Activated CD4-positive, alpha-beta T cell treated with anti-CD3 and anti-CD28 coated beads, Interleukin-2, amount 50 U/mL, for 1 hour (primary cell): ENCODE measurements around the gene KNSTRN.
A peak's percentile ranks its signal among the peaks of the same experiment; 100 is the strongest.

Experiments
- DNase-seq: peaks from one replicate; pipeline ENCODE4 v3.0.0-alpha.2; 2020

The KNSTRN gene, protein sequence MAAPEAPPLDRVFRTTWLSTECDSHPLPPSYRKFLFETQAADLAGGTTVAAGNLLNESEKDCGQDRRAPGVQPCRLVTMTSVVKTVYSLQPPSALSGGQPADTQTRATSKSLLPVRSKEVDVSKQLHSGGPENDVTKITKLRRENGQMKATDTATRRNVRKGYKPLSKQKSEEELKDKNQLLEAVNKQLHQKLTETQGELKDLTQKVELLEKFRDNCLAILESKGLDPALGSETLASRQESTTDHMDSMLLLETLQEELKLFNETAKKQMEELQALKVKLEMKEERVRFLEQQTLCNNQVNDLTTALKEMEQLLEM

DNA sequence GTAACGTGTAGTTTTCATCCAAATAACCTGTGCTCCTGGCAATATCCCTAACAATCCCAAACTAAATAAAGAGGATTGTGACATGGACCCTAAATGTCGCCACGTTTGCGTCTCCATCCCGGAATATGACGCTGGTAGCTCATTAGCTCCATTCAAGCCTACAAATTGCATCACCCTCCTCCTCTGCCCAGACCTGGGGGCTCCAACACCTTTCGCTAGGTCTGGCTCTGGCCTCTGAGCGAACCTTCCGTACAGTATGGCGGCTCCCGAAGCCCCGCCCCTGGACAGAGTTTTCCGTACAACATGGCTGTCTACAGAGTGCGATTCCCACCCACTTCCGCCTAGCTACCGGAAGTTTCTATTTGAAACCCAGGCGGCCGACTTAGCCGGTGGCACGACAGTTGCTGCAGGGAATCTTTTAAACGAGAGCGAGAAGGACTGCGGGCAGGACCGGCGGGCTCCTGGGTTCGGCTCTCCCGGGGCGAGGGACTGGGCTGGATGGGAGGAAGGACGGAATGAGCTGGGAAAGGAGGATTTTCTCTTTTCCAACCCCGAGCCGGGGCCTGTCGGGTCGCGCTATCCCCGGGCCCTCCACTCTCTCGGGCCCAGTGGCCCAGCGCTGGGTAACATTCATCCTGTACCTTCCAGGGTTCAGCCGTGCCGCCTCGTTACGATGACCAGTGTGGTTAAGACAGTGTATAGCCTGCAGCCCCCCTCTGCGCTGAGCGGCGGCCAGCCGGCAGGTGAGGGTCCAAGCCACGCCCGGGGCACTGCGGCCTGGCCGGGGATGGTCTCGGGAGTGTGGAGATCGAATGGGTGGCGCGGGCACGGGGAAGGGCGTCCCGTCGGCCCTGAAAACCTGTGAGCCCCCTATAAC, at the start of gene KNSTRN:
KNSTRN (plus strand) TSS at position 142 of the 877 bp plus-strand sequence; CDS start at position 257, 115 bp downstream.
- peak; percentile 91 for DNase-seq

DNA sequence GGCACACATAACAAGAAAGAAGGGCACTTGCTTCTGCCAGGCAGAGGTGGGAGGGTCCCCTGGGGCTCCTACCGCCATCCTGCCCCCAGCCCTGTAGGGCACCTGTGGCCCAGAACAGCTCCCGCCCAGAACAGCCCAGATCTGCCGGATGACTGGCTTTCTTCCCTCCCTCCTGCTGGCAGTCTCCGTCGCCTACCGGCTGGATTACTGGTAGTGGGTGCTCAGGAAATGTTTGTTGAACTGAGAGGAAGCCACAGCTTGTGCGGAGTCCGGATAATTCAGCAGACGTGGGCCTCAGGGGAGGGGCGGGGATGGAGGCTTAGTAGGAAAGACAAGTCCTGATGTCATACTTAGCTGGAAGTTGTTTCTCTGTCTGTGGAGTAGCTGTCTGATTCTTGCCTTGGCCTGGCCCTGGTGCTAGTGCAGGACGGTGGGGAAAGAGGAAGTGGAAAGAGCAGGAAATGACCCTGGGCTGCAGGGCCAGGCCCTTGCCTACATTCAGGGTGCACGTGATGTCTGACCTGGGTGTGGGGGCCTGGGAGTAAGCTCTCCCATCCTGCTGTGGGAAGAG, 48.5 kb upstream of the KNSTRN start:
- no peak for DNase-seq

DNA sequence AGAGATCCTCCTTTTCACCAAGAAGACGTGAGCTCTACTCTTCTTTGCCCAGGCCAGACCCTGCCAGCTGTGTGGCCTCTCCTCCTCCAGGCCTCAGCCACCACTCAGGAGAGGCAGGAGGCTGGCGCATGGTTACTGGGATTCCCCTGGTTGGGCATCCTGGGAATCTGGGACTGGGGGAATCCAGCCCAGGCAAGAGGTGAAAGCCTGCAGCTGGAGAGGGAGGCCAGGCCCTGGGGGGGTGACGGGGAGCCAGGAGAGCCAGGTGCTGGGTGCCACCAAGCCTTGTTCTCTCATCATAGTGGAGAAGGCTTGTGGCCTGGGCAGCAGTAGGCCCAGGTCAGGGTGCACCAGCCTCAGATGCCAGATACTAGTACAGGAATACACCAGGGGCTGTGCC, 48.0 kb upstream of the KNSTRN start:
- no peak for DNase-seq

DNA sequence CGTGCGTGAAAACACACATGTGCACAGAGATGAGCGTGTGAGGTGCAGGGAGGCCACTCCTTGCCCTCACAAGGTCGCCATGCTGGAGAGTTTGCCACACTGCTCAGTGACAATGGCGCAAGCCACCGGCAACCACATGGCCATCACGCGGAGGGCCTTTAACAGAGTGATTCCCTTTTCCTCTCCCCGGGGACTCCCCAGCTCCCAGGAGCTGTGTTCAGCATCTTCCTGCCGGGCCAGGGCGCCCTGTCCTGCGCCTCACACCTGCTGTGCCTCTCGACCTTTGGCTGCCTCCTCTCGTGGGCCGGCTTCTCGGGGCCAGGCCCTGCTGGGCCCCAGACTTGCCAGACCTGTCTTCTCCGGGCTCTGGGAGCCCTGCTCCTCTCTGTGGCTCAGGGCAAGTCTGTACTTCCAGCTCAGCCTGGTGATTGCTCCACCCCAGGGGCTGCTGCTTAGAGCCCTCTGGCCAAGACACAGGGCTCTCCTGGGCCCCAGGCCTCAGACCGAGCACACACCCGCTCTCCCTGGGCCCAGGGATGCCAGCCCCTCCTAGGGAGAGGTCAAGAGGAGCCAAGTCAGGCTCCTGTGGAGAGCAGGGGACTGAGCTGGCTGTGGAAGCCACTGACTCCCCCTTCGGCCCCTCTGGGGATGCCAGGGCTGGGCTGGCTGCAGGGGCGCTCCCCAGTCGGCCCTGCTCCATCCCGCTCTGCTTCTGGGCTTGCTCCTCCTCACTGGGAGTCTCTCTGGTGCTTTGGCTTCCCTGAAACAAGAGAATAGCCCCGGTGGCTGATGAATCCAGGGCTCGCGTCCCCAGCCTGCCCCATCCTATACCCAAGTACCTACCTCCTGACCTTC, 47.4 kb upstream of the KNSTRN start:
- DNase-seq, result no peak

DNA sequence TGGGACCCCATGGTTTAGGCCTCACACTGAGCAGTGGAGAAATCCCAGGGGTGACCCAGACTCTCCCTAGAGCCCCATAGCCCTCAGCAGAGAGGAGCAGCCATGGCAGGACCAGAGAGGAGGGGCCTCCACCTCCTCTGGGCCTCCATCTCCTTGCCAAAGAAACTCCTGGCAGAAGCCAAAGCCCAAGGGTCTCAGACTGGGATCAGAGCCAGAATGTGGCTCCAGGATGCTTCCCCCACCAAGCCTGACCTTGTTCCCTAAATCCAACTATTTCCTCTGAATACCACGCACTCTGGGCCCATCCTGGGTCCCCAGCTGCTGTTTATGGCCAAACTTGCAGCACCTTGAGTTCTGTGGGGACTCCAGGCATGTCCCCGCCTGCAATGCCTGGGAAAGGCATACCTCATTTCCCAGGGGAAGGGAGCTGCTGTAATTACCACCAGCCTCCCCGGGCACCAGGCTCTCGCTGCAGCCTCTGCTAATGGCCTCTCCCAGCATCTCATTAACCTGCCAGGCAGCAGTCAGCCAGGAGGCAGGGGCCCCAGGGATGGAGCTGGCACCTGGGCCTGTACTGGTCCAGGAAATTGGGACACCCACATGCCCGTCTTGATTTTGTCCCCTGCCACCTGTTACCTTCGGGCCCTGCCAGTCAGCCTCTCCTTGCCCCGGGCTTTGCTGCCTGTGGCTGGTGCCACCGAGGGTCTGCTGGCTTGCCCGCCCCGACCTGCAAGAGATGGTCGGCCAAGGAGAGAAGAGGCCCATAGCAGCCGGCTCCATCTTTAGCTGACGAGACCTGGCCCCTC, 46.4 kb upstream of the KNSTRN start:
- no peak for DNase-seq

DNA sequence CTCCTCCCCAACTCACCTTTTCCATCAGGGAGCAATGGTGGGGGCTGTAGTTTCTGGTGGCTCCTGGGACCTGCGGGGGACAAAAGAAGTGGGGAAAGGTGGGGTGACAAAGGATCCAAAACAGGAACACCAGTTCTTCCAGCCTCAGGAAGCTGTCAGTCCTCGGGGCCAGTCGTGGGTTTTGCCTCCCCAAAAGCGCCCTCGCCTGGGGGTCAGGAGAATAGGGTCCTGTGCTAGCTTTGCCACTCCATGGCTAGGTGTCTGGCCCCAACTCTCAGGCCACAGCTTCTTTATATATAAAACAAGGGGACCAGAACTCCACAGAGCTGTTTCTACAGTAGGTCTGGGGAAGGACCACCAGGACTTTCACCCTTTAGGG, 45.8 kb upstream of the KNSTRN start:
- no peak for DNase-seq

DNA sequence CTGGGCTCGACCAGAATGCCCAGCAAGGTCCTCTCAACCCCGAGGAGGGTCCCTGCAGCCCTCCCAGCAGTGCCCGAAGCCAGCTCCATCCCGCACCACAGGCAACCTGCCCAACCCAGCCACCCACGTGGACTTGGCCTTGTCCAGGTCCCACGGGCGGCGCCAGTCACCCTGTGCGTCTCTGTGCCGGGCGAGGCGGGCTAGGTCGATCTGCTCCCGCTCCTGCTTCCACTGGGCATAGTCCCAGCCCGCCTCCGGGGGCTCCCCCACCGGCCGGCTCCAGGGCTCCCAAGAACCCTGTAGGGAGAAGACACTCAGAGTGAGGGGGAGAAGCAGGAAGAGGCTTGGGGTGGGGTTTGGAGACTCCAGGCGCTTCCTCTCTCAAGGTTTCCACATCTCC, 44.9 kb upstream of the KNSTRN start:
- DNase-seq, result no peak

DNA sequence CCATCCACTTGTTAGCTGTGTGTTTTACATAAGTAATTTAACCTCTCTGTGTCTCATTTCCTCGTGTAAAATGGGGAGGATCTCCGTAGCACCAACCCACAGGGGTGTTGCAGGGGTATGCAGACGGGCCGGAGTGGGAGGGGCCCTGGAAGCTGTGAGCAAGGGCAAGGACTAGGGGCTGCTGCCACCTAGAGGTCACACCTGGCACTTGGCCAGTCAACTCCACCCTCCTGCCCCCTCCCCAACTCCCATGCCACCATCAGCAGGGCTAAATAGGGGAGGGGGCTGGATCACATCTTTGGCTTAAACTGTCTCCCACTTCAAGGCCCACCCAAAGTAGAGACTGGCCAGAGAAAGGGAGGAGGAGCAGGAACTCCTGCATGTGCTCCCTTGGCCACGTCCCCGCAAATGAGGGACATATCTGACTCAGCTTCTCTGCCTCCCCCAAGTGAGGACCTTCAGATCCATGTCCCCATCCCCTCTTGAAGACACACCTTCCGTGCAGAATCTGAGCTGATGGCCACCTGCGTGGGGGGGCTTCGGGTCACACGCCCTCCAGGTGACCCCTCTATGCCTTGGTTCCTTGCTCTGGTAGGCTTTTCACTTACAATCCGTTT, 44.4 kb upstream of the KNSTRN start:
- DNase-seq, result peak; percentile 75

DNA sequence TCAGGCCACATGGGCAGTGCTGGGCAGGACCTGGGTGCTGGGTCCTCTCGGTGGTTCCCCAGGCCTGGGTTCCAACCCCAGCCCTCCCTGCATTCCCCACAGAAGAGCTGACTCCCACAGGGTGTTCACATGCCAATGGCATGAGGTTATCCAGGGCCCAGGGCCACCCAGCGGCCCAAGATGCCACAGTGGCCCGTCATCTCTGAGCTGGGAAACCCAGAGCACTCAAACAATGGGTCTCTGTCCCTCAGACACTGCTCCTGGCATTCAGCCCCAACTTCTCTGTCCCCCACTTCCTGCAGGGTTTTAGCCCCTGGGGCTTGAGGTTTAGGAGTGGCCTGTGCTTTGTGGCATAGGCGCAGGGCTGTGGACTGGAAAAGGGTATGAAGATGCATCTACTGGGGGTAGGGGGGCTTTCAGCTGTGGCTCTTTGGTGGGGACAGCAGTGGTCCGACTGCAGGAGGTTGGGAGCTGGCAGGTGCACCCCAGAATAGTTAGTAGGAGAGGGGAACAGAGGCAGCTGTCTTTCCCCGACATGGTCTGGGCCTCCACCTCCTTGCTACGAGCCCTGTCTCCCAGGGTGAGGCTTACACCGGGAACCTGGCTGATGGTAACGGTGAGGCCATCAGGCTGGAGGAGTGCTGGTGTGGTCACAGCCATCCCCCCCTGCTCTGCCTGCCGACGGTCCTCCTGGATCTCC, 43.5 kb upstream of the KNSTRN start:
- no peak for DNase-seq

DNA sequence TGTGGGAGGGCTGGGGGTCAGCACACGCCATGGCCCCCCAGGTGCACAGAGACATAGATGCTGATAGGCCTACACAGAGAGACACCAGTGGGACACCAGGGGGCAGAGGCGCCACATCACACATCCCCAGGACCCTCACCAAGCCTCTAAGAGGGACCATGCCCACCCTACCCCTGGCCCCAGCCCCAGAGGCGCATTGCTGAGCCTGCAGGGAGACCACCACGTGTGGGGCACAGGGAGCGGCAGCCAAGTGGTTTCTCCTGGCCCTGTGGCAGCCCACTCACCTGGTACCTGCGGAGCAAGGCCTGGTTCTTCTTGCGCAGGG, 42.9 kb upstream of the KNSTRN start:
- DNase-seq, result no peak

DNA sequence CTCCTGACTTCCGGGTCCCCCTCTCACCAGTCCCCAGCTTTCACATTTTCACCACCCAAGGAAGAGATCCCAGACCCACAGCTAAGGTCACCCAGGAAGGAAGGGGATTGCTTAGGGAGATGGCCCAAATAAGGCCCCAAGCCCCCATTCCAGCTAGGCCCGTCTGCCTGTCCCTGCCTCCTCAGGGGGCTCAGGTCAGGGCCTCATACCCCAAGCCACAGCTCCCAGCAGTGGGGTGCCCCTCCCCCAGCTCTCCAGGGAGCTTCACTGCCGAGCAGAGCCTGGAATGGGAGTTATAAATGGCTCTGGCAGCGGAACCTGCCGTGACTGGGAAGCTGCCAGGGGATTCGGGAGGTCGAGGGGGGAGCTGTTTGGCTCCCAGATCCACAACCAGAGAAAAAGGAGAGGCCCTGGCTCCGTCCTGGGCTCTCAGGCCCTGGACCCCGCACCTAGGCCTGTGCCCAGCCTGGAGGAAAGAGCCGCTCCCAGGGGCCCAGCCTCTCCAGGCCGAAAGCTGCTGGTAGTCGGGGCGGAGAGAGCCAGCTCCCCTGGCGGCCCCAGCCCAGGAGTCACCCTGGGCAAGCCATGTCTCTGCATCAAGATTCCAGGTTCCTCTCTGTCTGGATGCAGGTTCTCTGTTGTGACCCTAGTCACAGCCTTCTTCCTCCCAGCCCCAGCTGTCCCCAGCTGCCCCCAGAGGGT, 42.3 kb upstream of the KNSTRN start:
- no peak for DNase-seq

DNA sequence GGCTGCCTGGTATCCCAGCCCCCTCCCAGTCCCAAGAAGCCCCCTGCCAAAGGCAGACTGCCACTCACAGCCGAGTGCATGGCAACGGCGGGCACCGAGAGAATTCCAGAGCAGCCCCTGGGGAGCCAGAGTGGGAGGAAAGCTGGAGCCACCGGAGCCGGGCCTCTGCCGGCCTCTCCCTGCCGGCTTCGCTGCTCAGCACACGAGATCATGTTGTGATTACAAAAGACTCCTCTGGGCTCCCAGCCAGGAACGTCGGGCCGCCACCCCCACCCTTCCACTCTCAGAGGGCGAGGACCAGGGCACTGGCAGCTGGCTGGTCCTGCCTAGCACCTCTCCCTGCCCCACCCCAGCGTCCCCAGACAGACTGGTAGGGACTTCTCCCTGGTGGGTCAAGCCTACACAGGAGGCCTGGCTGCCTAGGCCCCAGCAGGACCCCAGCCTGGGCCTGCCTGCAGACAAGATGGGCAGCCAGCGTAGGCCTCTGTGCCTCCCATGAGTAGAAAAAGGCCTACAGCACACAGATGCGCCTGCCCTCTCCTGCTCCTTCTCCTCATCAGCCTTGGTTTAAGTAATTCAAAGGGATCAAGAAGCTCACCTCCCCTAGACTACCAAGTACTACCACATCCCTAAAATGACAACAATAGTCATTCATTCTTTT, 41.7 kb upstream of the KNSTRN start, which contains the start of gene CCDC9B:
CCDC9B (minus strand) TSS at position 200 of the 661 bp plus-strand sequence; CDS start at position 80, 120 bp downstream.
- DNase-seq, result no peak

DNA sequence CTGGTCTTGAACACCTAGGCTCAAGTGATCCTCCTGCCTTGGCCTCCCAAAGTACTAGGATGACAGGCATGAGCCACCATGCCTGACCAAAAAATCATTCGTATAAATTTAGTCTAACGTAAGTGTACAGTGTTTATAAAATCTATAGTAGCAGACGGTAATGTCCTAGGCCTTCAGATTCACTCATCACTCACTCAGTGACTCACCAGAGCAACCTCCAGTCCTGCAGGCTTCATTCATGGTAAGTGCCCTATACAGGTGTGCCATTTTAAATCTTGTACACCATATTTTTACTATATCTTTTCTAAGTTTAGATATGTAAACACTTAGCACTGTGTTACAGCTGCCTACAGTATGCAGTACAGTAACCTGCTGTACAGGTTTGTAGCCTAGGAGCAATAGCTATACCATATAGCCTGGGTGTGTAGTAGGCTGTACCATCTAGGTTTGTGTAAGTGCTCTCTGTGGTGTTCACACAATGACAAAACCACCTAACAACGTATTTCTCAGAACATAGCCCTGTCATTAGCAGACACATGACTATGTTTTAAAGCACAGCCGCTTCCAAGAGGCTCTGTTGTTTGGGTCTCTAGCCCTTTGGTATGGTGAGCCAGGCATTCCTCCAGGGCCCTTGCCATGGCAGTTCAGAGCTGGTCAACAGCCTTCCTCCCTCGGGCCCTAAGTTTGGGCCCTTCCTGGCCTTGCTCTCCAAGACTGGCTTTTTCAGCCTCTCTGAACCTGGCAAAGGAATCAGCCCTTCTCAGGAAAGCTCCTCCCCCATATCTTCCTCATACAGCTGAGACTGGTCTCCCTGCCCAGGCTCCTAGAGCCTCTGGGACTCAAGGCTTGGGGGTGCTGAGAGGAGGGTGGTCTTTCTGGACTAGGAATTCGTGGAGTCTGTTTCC, 39.9 kb upstream of the KNSTRN start:
- no peak for DNase-seq

DNA sequence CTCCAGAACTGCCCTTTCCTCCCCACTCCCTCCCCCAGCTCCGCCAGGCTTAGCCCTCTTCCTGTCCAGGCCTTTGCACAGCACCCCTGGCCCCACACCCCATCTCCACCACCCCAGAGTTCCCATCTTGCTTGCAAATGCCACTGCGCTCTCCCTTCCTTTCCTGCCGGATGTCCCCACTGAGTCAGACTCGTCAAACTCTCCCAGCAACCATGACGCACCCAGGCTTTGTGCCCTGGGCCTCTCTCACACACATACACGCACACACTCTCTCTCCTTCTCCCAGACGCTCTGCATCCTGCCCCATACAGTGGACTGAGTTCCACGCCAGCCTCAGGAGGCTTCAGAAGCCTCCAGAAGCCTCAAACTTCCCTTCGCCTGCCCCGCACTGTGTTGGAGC, 39.0 kb upstream of the KNSTRN start:
- no peak for DNase-seq

DNA sequence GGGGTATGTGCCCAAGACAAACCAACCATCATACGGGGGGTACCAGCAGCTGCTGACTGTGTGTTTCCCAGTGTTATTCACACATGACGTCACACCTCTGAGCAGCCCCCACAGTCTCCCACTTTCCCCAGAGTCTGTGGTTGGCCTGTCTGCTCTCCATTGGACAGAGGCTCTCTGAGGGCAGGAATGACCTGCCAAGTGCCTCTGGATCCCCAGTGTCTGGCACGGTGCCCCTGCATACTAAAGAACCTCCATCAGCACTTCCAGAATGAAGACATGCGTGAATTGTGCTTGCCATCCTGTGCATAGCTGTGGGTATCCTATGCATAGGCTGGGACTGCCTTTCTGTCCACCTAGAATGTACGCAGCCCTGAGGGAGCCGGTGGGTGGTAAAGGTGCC, 38.3 kb upstream of the KNSTRN start:
- no peak for DNase-seq

DNA sequence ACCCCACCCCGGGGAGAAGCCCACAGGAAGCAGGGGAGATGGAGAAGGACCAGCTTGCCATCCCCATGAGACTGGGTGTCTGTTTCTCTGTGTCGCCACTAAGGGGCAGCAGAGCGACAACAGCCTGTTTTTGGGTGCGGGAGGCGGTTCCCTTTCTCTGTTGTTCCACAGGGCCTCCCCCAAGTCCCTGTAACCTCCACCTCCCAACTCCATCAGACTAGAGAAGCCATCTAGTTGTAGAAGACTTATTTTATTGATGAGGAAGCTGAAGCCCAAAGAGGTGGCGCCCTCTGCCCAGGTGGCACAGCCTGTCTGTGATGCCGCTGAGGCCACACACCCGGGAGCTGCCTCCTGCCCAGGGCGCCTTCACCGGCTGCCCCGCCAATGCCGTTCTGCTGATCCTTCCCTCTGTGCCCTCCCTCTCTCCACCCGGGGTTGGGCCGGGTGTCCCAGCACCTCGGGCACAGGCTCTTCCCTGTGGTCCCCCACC, 37.8 kb upstream of the KNSTRN start:
- peak; percentile 70 for DNase-seq

DNA sequence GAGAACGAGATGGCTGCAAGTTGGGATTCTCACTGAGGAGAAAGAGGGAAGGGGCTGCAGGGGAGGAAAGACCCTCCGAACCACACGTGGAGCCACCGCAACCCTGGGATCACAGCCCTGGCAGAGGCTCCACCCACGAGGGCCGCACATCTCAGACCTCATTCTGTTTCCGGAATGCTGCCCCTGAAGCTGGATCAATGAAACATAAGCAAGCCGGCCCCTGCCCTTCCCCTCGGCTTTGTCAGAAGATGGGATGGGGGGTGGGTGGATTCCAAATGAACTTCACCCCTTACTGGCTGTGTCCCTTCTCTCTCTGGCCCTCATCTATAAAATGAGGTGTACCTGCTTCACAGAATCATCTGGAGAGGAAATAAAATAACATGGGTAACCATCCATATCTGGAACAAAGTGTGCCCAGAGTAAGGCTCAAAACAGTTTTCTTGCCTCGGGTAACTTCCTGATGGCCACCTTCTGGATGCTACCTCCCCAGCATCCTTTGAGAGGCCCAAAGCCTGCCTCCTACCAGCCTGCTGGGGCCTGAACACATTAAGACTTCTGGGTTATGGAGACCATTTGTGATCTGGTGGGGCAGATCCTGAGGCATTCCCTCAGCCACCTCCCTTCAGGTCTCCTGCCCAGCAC, 37.2 kb upstream of the KNSTRN start:
- DNase-seq, result no peak
